ENCODE results near the gene IL4R.

DNA sequence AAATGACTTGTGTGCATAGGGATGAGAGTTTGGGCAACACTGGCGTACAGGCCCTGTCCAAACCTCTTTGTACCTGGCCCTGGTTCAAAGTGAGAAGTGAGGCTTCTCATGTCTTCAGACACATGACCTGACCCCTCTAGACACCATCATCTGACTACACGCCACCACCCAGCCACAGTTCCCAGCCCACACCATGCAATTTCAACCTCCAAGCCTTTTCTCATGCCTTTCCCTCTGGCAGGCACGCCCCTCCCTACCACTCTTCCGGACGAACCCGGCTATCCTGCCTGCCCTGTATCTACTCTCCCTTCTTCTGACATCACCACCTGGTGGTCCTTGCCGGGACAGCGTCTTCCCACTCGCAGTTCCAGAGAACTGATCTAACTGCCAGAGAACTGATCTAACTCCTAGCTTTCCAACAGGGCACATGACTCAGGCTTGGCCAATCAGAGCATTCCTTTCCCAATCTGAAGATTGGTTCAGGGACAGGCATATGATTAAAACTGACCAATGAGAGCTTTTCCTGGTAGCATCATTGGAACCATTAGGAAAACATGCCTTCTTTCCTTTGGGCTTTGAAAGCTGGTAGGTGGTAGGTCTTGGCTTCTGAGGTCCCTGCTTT, 61.1 kb downstream of the IL4R start:
- TF ChIP-seq, protein P1, sequence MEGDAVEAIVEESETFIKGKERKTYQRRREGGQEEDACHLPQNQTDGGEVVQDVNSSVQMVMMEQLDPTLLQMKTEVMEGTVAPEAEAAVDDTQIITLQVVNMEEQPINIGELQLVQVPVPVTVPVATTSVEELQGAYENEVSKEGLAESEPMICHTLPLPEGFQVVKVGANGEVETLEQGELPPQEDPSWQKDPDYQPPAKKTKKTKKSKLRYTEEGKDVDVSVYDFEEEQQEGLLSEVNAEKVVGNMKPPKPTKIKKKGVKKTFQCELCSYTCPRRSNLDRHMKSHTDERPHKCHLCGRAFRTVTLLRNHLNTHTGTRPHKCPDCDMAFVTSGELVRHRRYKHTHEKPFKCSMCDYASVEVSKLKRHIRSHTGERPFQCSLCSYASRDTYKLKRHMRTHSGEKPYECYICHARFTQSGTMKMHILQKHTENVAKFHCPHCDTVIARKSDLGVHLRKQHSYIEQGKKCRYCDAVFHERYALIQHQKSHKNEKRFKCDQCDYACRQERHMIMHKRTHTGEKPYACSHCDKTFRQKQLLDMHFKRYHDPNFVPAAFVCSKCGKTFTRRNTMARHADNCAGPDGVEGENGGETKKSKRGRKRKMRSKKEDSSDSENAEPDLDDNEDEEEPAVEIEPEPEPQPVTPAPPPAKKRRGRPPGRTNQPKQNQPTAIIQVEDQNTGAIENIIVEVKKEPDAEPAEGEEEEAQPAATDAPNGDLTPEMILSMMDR (IDR thresholded peaks at IDR 0.05) = peak in 2 of 5 experiments; percentile 11 to 46
- TF ChIP-seq EP300 (IDR thresholded peaks at IDR 0.05) (no peak), POLR2A (IDR thresholded peaks at IDR 0.05) (no peak)
